GM12878 (cell line): Measurements from ENCODE around the gene PAPOLG. TPM values are rescaled to one million over a fixed set of nuclear protein-coding genes. Genes with fewer than 3 reads are reported as not detected.

Experiments used
- ATAC-seq: fragments of 200-7000 bp; cut with Tn5 transposase; 3 replicates; pipeline ENCODE4 v1.9.1; 2020; ENCODE audit warnings: mild to moderate bottlenecking, moderate library complexity
- Bru-seq: library from RNA; stranded (reverse); fragments of 400-500 nt; gene quantifications from one replicate; lab custom pipeline; 2021; lab: Mats Ljungman, UMichigan
- BruChase-seq, 2 experiments: library from RNA; stranded (reverse); fragments of 400-500 nt; gene quantifications; one replicate each; lab custom pipeline; 2021; lab: Mats Ljungman, UMichigan
- BruUV-seq: library from RNA; stranded (reverse); fragments of 400-500 nt; replicated peaks from 2 replicates; lab custom pipeline; 2021; lab: Mats Ljungman, UMichigan
- CTCF ChIA-PET: fragments of 300-600 bp; sonication (Branson Sonifier 250); formaldehyde crosslinking; extraction: SDS; loops from one replicate; lab custom pipeline; 2021; ENCODE audit warnings: inconsistent platforms; lab: Yijun Ruan, JAX
- POLR2A ChIA-PET: fragments of 350-600 bp; formaldehyde crosslinking; extraction: SDS; loops from one replicate; lab custom pipeline; 2021; ENCODE audit warnings: inconsistent platforms; lab: Charles Lee
- RAD21 ChIA-PET: fragments of 300-600 bp; sonication (Branson Sonifier 250); formaldehyde crosslinking; loops from one replicate; lab custom pipeline; 2023; ENCODE audit warnings: antibody characterized with exemption; ENCODE audit not compliant: unreplicated experiment; lab: Charles Lee
- SMC1A ChIA-PET: fragments of 300-600 bp; sonication (Branson Sonifier 250); formaldehyde crosslinking; loops from one replicate; lab custom pipeline; 2023; ENCODE audit not compliant: unreplicated experiment, uncharacterized antibody; lab: Charles Lee
- DNase-seq: peaks from one replicate; pipeline ENCODE4 v3.0.0-alpha.2; 2011; ENCODE audit warnings: low read depth, low spot score
- FAIRE-seq: peaks from 3 replicates; lab custom pipeline; 2011; peaks lifted over from hg19 to GRCh38; lab: Jason Lieb, UNC
- H2AFZ ChIP-seq: 2 replicates; pipeline ENCODE4 v1.6.0; 2011; ENCODE audit warnings: low read depth, low read length, control low read depth; ENCODE audit not compliant: control insufficient read depth
- H3K27ac ChIP-seq: 2 replicates; pipeline ENCODE4 v1.5.1; 2011; ENCODE audit warnings: control low read depth; ENCODE audit not compliant: control insufficient read depth, insufficient read depth
- H3K27me3 ChIP-seq, 2 experiments: replicated peaks in 1 of 2; 2 replicates each; pipeline versions ENCODE4 v1.6.0 to v1.6.1; 2011; ENCODE audit warnings: low read length in 1 of 2; ENCODE audit not compliant: control insufficient read depth in 2 of 2, insufficient read depth in 2 of 2
- H3K36me3 ChIP-seq, 2 experiments: 2 replicates each; pipeline ENCODE4 v1.5.1; 2011; ENCODE audit warnings: low read length in 1 of 2; ENCODE audit not compliant: control insufficient read depth in 2 of 2, insufficient read depth in 2 of 2
- H3K4me1 ChIP-seq: 2 replicates; pipeline ENCODE4 v1.6.1; 2011; ENCODE audit warnings: mild to moderate bottlenecking, low read length, moderate library complexity, mixed read lengths; ENCODE audit not compliant: control insufficient read depth, insufficient read depth
- H3K4me2 ChIP-seq: 2 replicates; pipeline ENCODE4 v1.6.0; 2011; ENCODE audit warnings: control low read depth; ENCODE audit not compliant: control insufficient read depth, insufficient read depth
- H3K4me3 ChIP-seq: fragments of 200-600 bp; sonication (generic); 2 replicates; pipeline ENCODE4 v1.5.1; 2016
- H3K79me2 ChIP-seq: 2 replicates; pipeline ENCODE4 v1.6.0; 2011; ENCODE audit warnings: low read length; ENCODE audit not compliant: control insufficient read depth, insufficient read depth
- H3K9ac ChIP-seq: 2 replicates; pipeline ENCODE4 v1.8.0; 2011; ENCODE audit warnings: low read length, control low read depth, mixed read lengths; ENCODE audit not compliant: control insufficient read depth, insufficient read depth
- H3K9me3 ChIP-seq: replicated peaks from 3 replicates; pipeline ENCODE4 v1.5.1; 2011; ENCODE audit warnings: mild to moderate bottlenecking, low read length; ENCODE audit not compliant: control insufficient read depth, insufficient read depth
- H4K20me1 ChIP-seq: 2 replicates; pipeline ENCODE4 v1.6.0; 2011; ENCODE audit not compliant: control insufficient read depth, insufficient read depth
- BCL11A ChIP-seq: IDR thresholded peaks from 2 replicates; pipeline ENCODE4 v1.6.1; 2011; ENCODE audit warnings: low read depth, low read length
- BCL3 ChIP-seq: IDR thresholded peaks from 2 replicates; pipeline ENCODE4 v1.6.1; 2011; ENCODE audit warnings: borderline replicate concordance, low read depth, mild to moderate bottlenecking, moderate library complexity, low read length; ENCODE audit not compliant: insufficient read depth, poor library complexity, severe bottlenecking
- FOXK2 ChIP-seq: fragments of 450-650 bp; IDR thresholded peaks from 2 replicates; pipeline ENCODE4 v1.6.1; 2017; ENCODE audit warnings: mild to moderate bottlenecking, moderate library complexity
- HDGF ChIP-seq: fragments of 450-650 bp; IDR thresholded peaks from 2 replicates; pipeline ENCODE4 v1.6.1; 2016; ENCODE audit warnings: antibody characterized with exemption
- IKZF2 ChIP-seq, 2 experiments: fragments of 450-650 bp; IDR thresholded peaks; 2 replicates each; pipeline ENCODE4 v1.6.1; 2017; ENCODE audit warnings: mild to moderate bottlenecking in 2 of 2, moderate library complexity in 2 of 2
- MEF2A ChIP-seq: IDR thresholded peaks from 2 replicates; pipeline ENCODE4 v1.6.1; 2011; ENCODE audit warnings: low read depth, mild to moderate bottlenecking, low read length, moderate library complexity; ENCODE audit not compliant: insufficient read depth
- MEF2B ChIP-seq: fragments of 450-650 bp; IDR thresholded peaks from 2 replicates; pipeline ENCODE4 v1.6.1; 2018; ENCODE audit warnings: mild to moderate bottlenecking, moderate library complexity; ENCODE audit not compliant: partially characterized antibody, poor library complexity, severe bottlenecking
- MTA2 ChIP-seq: fragments of 450-650 bp; IDR thresholded peaks from 2 replicates; pipeline ENCODE4 v1.6.1; 2016; ENCODE audit warnings: low read depth, mild to moderate bottlenecking, moderate library complexity
- MXI1 ChIP-seq: fragments of 150-350 bp; IDR thresholded peaks from 2 replicates; pipeline ENCODE4 v1.6.1; 2011; ENCODE audit warnings: low read depth, mild to moderate bottlenecking, inconsistent platforms, low read length, improper control_type of control experiment
- NFIC ChIP-seq: IDR thresholded peaks from 2 replicates; pipeline ENCODE4 v1.6.1; 2012; ENCODE audit warnings: low read depth, mild to moderate bottlenecking, inconsistent platforms, low read length, moderate library complexity
- POLR2AphosphoS2 ChIP-seq: IDR thresholded peaks from 2 replicates; pipeline ENCODE4 v1.6.1; 2011; ENCODE audit warnings: low read depth, mild to moderate bottlenecking, low read length, improper control_type of control experiment, moderate library complexity
- POU2F2 ChIP-seq: IDR thresholded peaks from 3 replicates; pipeline ENCODE4 v1.6.1; 2011; ENCODE audit warnings: low read depth, mild to moderate bottlenecking, low read length, borderline replicate concordance
- SIX5 ChIP-seq: IDR thresholded peaks from 2 replicates; pipeline ENCODE4 v1.6.1; 2011; ENCODE audit warnings: mild to moderate bottlenecking, low read depth, low read length, moderate library complexity; ENCODE audit not compliant: severe bottlenecking
- TCF3 ChIP-seq: IDR thresholded peaks from 2 replicates; pipeline ENCODE4 v1.6.1; 2012; ENCODE audit warnings: low read depth, mild to moderate bottlenecking, low read length, borderline replicate concordance; ENCODE audit not compliant: insufficient read depth
- WGBS: methylation state at CpG from one replicate; pipeline ENCODE4 v1.1.6; 2016; ENCODE audit warnings: low lambda C conversion rate; ENCODE audit not compliant: insufficient replicate concordance, insufficient coverage; ENCODE audit errors: missing lambda C conversion rate; 5-methylcytosine and 5-hydroxymethylcytosine counted together
- in situ Hi-C: fragments of 300-500 bp; cut with MboI; formaldehyde crosslinking; loops from 9 replicates; pipeline ENCODE4 v1.14.3; 2018; ENCODE audit warnings: mixed read lengths
- intact Hi-C: fragments of 100-400 bp; cut with micrococcal nuclease; formaldehyde crosslinking; loops from one replicate; pipeline ENCODE4 v1.14.2; 2022; ENCODE audit not compliant: unreplicated experiment
- long read RNA-seq, 2 experiments: library from polyadenylated mRNA; unstranded; transcript quantifications; one replicate each; pipeline ENCODE4 v2.0.0, GENCODE V29; 2019 to 2020
- polyA minus RNA-seq, 3 experiments: library from RNA; depleted of rRNA, polyadenylated mRNA; stranded (reverse); fragments of >200 nt; gene quantifications; 2 replicates each; pipeline ENCODE4 v1.2.3, GENCODE V29; 2011
- polyA plus RNA-seq, 11 experiments: library from polyadenylated mRNA; depleted of rRNA in 4 of 11; unstranded in 6 of 11; stranded (reverse) in 5 of 11; fragments of >200 nt; fragmentation: Nextera tagmentation in 4 of 11; fragmentation: Illumina TruSeq in 1 of 11; extraction: Ambion mirVana in 4 of 11; extraction: Trizol in 1 of 11; gene quantifications; 1 replicate in 1 of 11; 2 replicates in 10 of 11; pipeline versions ENCODE4 v1.2.1 to v1.2.3, GENCODE V29; 2011 to 2016; ENCODE audit warnings: inconsistent platforms in 2 of 11, missing spikeins in 2 of 11, low read depth in 1 of 11
- total RNA-seq, 4 experiments: library from RNA; depleted of rRNA in 3 of 4; stranded (reverse); fragments of >200 nt in 3 of 4; fragmentation: Illumina TruSeq in 1 of 4; extraction: Trizol in 1 of 4; gene quantifications; 2 replicates each; pipeline versions ENCODE4 v1.2.1 to v1.2.3, GENCODE V29; 2013 to 2021

The PAPOLG gene
- total RNA-seq (2013; cell fraction: nucleolus; rRNA removed): 27.9 and 29.0 TPM in 2 replicates
- 11.4 and 21.5 TPM in 2 replicates for total RNA-seq (2014; rRNA removed)
- 13.3 and 13.5 TPM in 2 replicates for total RNA-seq (2014; rRNA removed; fragmentation: Illumina TruSeq; extraction: Trizol)
- 8.7 and 10.3 TPM in 2 replicates for total RNA-seq (2021)
- polyA plus RNA-seq (2011; ENCODE audit: low read depth): 2.6 TPM
- 15.8 and 18.5 TPM in 2 replicates for polyA plus RNA-seq (2011; rRNA removed)
- 6.1 and 7.5 TPM in 2 replicates for polyA plus RNA-seq (2011; cell fraction: cytosol; rRNA removed)
- 9.9 and 10.3 TPM in 2 replicates for polyA plus RNA-seq (2011; cell fraction: nucleus; rRNA removed)
- 4.9 and 5.1 TPM in 2 replicates for polyA plus RNA-seq (2012)
- 10.6 and 12.7 TPM in 2 replicates for polyA plus RNA-seq (2014; fragmentation: Illumina TruSeq; extraction: Trizol)
- polyA plus RNA-seq (2014; fragmentation: Nextera tagmentation; extraction: Ambion mirVana): 1 to 10 TPM; 4.2 TPM
- polyA plus RNA-seq (2014; rRNA removed): 6.2 and 6.8 TPM in 2 replicates
- 10 to 100 TPM; 10.8 to 13.0 TPM for polyA plus RNA-seq (2016; fragmentation: Nextera tagmentation; extraction: Ambion mirVana)
- 31.3 and 35.8 TPM in 2 replicates for polyA minus RNA-seq (2011; rRNA and poly(A)+ RNA removed)
- 5.9 and 9.8 TPM in 2 replicates for polyA minus RNA-seq (2011; cell fraction: cytosol; rRNA and poly(A)+ RNA removed)
- polyA minus RNA-seq (2011; cell fraction: nucleus; rRNA and poly(A)+ RNA removed): 6.2 and 12.4 TPM in 2 replicates
- Bru-seq, nascent RNA: percentile 76 among the genes with signal in this experiment
- percentile 71 among the genes with signal in this experiment for BruChase-seq, experiment 1, labeled RNA remaining after a 6-hour chase
- BruChase-seq, experiment 2, labeled RNA remaining after a 2-hour chase: percentile 76 among the genes with signal in this experiment
- long read RNA-seq, experiment 1, full-length matches to known transcripts: 1 of 4 reads
- long read RNA-seq, experiment 1, partial matches to known transcripts: 0 of 4 reads
- long read RNA-seq, experiment 1, other reads (novel, unspliced or antisense): 3 of 4 reads
- long read RNA-seq, experiment 2, full-length matches to known transcripts: 1 of 31 reads
- long read RNA-seq, experiment 2, partial matches to known transcripts: 24 of 31 reads
- long read RNA-seq, experiment 2, other reads (novel, unspliced or antisense): 6 of 31 reads

DNA sequence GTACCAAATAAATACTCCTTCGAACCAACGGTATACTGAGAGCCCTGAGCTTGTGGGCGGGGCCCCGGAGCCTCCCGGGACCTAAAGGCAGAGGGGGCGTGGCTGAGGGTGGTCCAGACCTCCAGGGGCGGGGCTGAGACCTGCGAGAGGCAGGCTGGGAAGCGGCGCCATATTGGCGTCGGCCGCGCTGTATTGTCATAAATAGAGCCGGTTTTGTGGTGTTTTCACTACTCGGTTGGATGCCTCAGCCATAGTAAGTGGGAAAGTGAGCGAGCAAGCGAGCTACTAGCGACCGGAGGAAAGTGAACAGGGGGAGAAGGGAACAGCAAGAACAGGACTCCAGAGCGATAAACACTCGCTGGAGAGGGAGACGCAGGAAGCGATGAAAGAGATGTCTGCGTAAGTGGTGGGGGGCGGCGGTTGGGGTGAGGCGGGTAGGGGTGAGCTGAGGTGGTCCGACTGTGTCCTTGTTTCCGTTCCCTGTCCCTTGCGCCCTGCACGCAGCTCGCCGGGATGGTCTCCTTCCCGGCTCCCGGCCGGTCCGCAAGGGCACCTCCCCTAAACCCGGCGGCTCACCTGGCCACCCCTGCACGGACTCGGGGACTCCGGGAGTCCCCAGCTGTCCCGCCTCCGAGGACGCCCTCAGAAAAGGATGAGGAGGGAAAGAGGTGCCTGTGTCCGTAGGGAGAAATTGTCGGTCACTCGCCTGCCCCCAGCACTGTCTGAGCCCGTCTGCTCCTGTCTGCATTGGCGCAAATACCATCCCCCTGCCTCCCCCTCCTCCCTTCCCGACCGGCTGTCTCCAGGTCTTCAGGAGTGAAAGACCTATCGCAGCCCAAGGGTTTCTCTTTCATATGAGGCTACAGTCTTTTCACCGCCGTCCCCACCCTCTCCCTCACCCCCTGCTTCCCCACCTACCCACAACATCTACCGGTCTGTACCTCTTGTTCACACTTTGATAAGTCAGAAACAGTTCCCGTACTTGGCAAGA, at the start of gene PAPOLG:
TSS of gene PAPOLG (plus strand) at position 172 of the 991 bp plus-strand sequence. CDS start at position 383, 211 bp downstream.
- Histone ChIP-seq H3K9me3 (no peaks in the 10 kb centered on the region), H3K27ac (peak within 1 kb of the TSS; percentile 77), H4K20me1 (no peaks in the 10 kb centered on the region), H3K4me3 (peak within 1 kb of the TSS; percentile 96), H3K9ac (peak within 1 kb of the TSS; percentile 81), H3K79me2 (peaks cover 27% of the 10 kb centered on the region), H3K4me2 (peak within 1 kb of the TSS; percentile 85), H3K36me3 (peaks cover 0 to 7% of the 10 kb centered on the region in 2 experiments; a peak in 2 of 4 replicates), H3K4me1 (no peaks in the 10 kb centered on the region), H2AFZ (peak within 1 kb of the TSS; percentile 98), H3K27me3 (no peaks in the 10 kb centered on the region)
- ATAC-seq (peak; percentile 98), DNase-seq (peak; percentile 61), FAIRE-seq (peak; percentile 96)
- WGBS: under 1% methylated on average over 44 of the region's 58 CpGs
- ChIA-PET RAD21 (interaction anchor here (0.5 to 1.3 kb wide), 7 partner anchors 15 to 1990 kb away, joined by 3 to 6 read pairs (median 4); partner anchors contain the start of genes PEX13 and PUS10), CTCF (interaction anchor here (1.2 to 2.4 kb wide), 4 partner anchors 11 to 242 kb away, joined by 3 to 15 read pairs (median 10); no protein-coding TSS in a partner anchor), SMC1A (interaction anchor here (0.6 to 1.7 kb wide), 10 partner anchors 10 to 243 kb away, joined by 3 to 5 read pairs (median 3); no protein-coding TSS in a partner anchor), POLR2A (interaction anchor here (0.6 to 1.6 kb wide), 9 partner anchors 8 to 567 kb away, joined by 3 to 6 read pairs (median 3); partner anchors contain the start of gene REL)
- intact Hi-C loops: no loop called here
- no TSS peak for BruUV-seq
- in situ Hi-C loops: no loop called here
- 0 out of 2 replicates have a peak, but pooled peaks have one; percentile 28 for TF ChIP-seq TCF3
- TF ChIP-seq MTA2: 0 out of 2 replicates have a peak, but pooled peaks have one; percentile 12
- peak; percentile 61 for TF ChIP-seq FOXK2
- 0 out of 2 replicates have a peak, but pooled peaks have one; percentile 6 for TF ChIP-seq BCL11A
- no peak for TF ChIP-seq BCL3
- TF ChIP-seq HDGF: peak; percentile 69; the same call in 1 of the 2 replicates
- TF ChIP-seq MXI1: peak; percentile 57; the same call in 1 of the 2 replicates
- peak in 1 of 2 experiments; percentile 30; a peak in 1 of 4 replicates for TF ChIP-seq IKZF2 (IDR thresholded peaks at IDR 0.05)
- TF ChIP-seq MEF2A: 0 out of 2 replicates have a peak, but pooled peaks have one; percentile 17
- peak; percentile 3 for TF ChIP-seq SIX5
- peak; percentile 58; the same call in 2 of the 3 replicates for TF ChIP-seq POU2F2
- peak; percentile 53; the same call in 1 of the 2 replicates for TF ChIP-seq POLR2AphosphoS2
- no peak for TF ChIP-seq NFIC
- TF ChIP-seq MEF2B: peak; percentile 77
